AG08396 (cell line): ENCODE measurements around the gene RNASE1.
"Not testable (repeated sequence)": the region's sequence is repeated elsewhere in the genome, so short reads cannot be mapped to it uniquely, and the experiment has no call there.

ENCODE experiments used
- DNase-seq: peaks from one replicate; pipeline ENCODE4 v3.0.0; 2012; ENCODE audit warnings: low spot score, mixed read lengths

Gene RNASE1

DNA sequence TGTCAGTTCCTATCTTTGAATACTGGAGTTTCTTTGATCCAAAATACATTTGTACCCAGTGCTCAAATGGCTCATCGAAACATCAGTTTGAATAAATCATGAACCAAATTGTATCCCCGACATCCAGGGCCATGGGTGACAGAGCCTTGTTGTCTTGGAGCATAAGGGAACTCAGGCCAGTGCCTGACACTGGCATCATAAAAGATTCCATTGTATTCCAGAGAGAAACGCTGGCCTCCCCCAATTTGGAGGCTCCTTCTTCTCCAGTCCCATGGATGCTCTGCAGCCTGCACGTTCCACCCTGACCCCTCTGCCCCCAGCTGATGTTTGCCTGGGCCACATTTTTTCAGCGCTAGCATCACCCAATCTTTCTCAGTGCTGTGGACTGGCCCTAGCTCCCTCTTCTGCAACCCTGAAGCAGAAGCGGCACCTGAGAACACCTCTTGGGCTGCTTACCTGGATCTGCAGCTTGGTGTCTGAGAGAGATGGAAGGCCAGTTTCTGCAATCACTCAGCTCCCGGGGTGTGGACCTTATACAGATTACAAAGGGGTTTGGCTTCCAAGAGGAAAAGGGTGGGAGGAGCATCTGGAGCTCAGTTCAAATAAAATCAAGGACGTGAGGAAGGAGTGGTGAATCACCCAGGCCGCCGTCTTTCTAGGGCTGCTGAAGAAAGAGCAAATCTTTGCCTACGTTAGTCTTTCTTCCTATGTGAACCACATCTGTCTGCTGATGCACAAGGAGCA, at the start of gene RNASE1:
Gene RNASE1 (minus strand): TSS at position 504 of the 744 bp plus-strand sequence. CDS start 776 bp downstream, outside the sequence.
- DNase-seq: no peak

DNA sequence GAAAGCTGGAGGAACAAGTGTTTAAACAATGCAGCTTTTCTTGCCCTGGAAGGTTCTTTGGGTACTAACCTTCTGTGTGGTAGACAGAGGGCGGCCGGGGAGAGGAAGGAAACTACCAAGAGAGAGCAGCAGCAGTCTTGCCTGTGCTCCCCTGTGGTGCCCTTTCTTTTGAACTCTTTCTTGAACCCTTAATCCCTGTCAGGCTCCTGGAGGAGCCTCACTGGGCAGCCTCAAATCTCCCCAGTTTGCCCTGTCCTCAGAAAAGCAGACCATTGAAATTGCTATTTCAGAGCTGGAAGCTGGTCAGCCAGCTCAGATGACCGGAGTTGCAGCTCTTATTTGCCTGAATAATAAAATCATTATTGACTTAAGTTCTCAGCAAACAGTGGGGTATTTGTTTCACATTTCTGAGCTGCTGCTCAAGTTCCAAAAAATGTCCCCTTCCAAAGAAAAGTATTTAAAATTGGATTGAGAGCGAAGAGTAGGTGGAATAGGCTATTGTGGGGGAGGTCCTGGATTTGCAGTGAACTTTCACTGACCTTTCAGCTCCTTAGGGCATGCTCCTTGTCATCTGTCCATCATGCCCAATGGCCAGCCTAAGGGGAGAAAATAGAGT, 46.4 kb upstream of the RNASE1 start:
- DNase-seq: no peak

DNA sequence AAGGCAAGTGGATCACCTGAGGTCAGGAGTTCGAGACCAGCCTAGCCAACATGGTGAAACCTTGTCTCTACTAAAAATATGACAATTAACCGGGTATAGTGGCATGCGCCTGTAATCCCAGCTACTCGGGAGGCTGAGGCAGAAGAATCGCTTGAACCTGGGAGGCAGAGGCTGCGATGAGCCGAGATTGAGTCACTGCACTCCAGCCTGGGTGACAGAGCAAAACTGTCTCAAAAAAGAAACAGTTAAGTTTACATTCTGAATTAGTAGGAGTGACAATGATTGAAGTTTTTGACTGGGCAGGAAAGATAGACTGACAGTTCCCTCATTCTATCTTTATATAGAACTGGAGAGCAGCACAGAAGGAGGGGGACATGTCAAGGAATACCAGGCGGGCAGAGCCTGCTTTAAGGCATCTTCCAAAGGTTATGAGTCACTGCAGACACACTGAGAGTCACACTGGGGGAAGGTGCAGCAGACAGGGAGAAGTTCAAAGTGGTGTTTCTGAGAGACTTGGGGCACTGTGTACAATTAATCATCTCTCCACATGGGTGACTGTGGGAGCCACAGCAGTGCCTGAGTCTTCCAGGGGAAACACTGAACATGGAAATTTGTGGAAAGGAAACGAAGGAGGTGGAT, 45.8 kb upstream of the RNASE1 start:
- peak; percentile 20 for DNase-seq

DNA sequence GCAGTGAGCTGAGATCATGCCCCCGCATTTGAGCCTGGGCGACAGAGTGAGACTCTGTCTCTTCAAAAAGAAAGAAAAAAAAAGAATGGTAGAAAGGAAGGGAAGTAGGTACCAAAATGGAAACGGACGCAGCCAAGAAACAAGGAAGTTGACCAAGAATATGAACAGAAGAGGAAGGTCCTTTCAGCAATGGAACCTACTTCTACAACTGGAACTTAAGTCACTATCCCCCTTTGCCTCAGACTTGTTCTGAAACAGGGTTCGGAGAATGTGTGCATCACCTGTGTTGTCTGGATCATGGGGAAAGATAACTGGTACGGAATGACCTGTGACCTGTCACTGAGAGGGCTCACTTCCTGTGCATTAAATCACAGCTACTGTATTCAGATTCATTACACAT, 43.9 kb upstream of the RNASE1 start:
- no peak for DNase-seq

DNA sequence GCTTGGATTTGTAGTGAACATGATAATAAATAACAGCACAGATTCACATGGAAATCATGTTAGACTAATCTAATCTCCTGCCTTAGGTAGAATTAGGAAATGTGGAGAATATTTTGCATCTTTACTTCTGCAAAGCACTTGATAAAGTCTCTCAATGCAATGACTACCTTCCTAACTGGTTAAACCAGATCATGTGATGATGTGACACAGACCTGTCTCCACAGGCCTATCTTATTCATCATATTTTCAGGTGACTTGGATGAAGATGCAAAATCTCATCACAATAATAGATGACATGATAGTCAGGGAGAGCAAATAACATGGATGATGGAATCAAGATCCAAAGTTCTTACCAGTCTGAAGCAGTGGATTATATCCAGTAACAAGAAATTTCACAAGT, 38.5 kb upstream of the RNASE1 start:
- DNase-seq: no peak

DNA sequence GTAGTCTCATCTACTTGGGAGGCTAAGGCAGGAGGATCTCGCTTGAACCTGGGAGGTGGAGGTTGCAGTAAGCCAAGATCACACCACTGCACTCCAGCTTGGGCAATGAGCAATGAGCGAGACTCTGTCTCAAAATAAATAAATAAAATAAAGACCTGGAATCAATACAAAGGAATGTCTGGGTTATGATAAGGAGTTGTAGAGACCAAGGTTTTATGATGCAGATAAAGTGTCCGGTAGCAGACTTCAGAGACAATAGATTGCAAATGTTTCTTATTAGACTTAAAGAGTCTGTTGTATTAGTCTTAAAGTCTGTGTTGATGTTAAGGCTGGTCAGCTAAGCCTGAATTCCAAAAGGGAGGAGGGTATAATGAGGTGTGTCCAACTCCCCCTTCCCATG, 35.2 kb upstream of the RNASE1 start:
- no peak for DNase-seq

DNA sequence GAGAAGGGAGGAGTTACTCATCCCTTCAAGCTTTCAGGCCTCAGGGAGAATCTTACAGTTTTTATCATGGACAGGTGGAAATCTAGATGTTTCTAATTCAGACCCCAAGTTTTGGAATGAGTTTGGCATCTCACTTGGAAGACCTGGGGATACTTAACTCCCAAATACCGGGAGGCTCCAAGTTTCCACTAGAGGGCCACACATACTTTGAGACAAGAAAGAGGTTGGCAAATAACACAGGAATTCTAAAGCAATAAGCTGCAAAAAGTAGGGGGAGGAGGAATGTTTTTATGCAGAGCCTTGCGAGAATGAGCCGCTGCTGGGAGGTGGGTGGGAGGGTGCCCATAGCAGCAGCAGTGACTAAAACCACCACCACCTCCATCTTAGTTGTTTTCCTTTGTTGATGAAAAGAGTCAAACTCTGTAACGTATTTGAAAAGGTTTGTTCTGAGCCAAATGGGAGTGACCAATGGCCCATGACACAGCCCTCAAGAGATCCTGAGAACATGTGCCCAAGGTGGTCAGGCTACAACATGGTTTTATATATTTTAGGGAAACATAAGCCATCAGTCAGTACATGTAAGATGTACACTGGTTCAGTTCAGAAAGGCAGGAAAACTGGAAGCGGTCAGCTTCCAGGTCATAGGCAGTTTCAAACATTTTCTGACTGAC, 34.2 kb upstream of the RNASE1 start:
- DNase-seq: peak; percentile 29

DNA sequence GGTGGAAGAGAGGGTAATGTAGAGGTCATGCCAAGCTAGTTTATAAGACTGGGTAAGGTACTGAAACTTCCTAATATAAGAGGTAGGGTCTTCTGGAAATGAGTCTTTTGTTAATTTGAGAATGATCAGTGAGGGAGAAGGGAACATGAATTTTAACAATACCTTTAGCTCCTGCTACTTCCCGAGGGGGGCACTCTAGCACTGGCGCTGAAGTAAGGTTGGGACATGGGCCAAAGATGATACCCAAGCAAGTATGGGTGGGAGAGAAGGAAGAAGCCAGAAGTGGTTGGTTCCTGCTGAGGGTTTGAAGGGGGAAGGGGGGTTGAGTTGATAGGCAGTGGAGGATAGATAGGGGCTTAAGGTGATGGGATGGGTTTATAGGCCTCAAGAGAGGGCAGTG, 32.3 kb upstream of the RNASE1 start:
- no peak for DNase-seq

DNA sequence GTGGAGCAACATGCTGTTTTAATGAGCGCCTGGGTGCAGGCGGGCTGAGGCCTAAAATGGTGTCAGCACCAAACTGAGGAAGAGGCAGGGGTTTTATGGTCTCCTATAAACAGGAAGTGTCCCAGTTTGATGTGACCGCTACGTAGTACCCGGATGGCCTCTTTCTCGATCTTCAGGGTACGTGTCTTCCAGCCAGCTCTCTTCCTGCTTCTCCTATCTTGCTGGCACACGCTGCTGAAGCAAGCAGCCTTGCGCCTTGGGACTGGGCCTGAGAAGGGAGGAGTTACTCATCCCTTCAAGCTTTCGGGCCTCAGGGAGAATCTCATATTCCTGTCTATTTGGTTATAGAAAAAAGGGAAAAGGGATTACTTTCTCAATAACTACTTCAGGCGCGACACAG, 28.2 kb upstream of the RNASE1 start:
- no peak for DNase-seq

DNA sequence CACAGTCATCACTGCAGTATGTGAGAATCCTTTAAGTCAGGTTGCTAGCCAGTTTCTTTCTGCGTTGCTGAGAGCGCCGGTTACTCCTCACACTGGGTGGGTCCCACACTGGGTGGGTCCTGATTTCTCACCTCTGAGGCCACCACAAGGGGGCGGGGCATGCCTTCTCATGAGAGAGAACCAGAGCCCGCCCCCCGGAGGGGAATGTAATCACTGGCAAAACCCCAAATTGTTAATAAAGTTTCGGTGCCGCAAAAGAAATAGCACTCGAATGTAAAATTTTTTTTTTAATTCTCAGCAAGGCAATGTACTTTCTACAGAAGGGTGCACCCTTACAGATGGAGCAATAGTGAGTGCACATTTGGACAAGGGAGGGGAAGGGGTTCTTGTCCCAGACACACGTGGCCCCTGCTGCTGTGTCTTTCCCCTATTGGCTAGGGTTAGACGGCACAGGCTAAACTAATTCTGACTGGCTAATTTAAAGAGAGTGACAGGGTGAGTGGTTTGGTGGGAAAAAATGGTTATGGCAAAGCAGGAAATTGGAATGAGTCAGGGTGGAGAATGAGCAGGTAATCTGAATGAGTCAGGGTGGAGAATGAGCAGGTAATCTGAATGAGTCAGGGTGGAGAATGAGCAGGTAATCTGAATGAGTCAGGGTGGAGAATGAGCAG, 25.5 kb upstream of the RNASE1 start:
- DNase-seq: not testable (repeated sequence)

DNA sequence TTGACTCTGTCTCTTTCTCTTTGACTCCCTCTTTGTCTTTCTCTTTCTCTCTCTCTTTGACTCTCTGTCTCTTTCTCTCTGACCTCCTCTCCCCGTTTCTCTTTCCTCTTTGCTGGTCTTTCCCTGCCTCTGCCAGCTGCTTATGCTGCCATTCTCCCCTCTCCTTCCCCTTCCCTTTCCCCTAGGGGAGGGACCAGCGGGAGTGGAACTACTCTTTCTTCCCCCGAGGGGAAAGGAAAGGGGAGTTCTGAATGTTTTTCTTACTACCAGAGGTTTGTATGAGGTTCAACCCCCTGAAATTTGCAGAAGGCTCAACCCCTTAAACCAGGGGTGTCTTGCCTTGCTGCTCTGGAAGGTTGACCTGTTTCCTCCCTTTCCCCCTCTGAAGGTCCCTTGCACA, 24.7 kb upstream of the RNASE1 start:
- no peak for DNase-seq

DNA sequence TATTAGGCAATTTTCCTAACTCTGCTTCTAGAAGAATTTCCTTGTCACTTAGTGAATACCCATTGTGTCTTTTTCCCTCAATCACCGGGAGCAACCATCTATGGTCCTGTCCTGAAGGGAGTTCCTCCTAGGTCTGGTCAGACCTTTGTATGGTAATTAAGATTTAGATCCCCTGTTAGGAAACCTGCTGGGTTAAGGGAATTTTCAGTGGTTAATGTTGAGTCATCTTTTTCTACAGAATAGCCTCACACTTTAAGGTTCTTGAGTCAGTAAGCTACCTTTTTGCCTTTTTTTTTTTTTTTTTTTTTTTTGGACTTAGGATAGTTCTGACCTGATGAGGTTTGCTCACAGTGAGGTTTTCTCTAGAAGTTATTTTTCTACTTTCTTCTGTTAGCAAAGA, 24.0 kb upstream of the RNASE1 start:
- DNase-seq: not testable (repeated sequence)

DNA sequence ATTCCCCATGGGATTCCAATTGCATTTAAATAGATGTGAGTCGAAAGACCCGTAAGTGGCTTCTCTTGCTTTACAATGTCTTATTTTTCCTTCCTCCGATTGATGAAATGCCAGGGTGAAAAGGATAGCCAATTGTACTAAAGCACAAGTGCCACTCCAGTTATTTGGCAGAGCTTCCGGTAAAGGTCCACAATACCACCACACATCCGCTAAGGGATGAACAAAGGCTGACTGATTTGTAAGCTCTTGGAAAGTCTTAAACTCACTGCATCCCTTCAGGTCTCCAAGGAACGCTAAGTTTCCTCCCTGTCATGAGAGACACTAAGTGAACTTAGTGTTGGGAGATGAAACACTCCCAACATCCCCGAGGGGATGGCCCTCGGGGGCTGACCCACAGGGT, 21.2 kb upstream of the RNASE1 start:
- DNase-seq: no peak

DNA sequence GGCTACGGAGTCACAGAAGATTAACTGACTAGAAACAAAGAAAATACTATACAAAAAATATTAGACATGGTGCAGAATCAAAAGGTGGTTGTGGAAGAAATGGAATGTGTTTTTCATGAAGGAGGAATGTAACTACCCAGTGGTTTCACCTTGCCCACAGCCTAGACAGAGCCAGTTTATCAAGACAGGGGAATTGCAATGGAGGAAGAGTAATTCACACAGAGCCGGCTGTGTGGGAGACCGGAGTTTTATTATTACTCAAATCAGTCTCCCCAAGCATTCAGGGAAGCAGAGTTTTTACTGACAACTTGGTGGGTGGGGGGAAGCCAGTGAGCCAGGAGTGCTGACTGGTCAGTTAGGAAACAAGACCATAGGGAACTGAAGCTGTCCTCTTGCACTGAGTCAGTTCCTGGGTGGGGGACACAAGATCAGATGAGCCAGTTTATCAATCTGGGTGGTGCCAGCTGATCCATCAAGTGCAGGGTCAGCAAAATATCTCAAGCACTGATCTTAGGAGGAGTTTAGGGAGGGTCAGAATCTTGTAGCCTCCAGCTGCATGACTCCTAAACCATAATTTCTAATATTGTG, 19.0 kb upstream of the RNASE1 start:
- not testable (repeated sequence) for DNase-seq

DNA sequence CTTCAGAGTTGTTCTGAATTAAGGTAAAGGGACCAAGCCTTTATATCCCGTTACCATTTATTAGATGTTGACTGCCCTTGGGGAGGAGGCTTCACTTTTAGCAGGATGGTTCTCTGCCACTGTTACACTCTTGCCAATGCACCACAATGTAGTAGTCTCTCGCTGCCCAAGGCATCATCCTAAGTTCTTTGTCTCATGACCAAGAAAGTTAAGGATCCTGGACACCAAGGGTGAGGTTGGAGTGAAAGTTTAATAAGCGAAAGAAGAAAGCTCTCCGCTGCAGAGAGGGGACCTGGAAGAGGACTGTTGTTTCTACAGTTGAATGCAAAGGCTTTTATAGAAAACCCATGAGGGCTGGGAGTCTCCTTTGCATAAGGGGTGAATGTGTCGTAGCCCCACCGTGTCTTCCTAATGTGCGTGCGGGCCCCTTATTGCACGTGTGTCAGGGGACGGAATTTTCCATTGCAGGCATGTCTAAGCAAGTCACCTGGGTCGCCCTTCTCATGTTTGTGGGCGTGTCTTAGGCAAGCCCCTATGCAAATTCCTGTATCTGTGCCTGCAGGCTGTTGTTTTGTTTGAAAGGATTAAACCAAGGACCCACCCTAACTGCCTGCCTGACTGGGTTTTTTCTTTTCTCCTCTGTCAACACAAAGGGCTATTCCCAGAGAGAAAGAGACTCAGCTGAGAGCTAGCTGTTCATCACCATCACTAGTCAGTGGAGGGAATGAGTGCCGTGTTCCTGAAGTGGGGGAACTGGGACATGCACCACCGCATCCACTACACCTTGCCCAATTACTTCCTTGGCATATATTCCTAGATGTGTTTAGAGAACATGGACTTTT, 17.6 kb upstream of the RNASE1 start:
- DNase-seq: no peak

DNA sequence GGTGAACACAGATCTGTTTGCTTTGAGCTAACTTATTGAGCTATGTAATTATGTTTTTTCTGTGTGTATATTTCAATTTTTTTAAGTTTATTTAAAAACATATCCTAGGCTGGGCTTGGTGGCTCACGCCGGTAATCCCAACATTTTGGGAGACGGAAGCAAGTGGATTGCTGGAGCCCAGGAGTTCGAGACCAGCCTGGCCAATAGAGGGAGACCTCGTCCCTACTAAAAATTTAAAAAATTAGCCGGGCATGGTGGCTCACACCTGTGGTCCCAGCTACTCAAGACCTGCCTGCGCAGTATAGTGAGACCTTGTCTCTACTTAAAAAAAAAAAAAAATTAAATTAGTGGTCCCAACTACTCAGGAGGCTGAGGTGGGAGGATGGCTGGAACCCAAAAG, 16.2 kb upstream of the RNASE1 start:
- DNase-seq: no peak

DNA sequence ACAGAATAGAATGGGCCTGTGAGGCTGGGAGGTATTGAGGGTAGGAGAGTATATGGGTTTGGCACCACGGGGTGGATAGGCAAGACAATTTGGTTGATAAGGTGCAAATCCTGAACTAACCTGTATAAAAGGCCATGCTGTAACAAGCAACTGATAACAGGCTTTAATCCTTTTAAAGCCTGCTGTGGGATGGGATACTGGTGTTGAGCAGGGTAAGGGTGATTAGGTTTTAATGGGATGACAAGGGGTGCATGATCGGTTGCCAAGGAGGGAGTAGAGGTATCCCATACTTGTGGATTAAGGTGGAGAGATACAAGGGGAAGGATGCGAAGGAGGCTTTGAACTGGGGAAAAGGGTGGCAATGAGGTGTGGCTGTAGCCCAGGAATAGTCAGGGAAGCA, 13.3 kb upstream of the RNASE1 start:
- not testable (repeated sequence) for DNase-seq

DNA sequence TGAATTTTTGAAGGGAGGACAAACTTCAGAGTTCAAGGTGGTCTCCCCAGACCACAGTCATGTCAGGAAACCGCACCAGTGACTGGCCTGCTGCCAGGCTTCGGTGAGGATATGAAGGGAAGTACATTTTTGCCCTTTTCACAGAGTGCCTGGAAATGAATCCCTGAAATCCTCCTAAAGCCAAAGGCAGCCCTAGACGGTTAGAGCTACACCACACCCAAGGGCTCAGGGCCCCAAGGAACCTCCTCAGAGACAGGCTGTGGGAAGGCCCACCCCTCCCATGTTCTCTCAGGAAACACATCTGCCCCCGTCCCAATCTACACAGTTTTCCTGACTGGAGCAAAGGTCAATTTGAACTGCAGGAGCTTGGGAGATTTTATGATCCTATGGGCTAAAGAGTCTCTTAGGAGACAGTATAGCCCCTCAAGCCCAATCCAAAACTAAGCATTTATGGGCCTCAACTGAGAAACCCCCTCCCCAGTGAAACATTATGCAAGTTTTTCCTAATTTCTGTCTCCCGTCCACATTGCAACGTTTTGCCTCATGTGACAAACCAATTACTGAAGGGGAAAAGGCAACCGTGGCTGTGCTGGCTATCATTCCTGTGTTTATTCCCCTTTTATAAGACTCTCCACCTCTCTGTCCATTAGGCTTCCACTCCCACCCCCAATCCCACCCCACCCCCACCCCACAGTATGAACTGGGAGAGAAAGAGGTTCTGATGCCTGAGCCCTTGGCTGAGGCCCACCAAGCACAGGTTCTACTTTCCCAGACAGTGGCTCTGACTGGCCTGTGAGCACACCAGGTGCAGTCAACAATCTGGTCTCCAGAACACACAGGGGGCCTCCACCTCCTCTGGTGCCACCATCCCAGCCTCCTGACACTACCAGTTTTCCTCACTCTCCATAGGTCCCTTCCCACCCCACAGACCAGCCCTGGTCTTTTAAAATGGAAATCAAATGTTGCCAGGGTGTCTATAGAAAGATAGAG, 9.6 kb upstream of the RNASE1 start:
- no peak for DNase-seq

DNA sequence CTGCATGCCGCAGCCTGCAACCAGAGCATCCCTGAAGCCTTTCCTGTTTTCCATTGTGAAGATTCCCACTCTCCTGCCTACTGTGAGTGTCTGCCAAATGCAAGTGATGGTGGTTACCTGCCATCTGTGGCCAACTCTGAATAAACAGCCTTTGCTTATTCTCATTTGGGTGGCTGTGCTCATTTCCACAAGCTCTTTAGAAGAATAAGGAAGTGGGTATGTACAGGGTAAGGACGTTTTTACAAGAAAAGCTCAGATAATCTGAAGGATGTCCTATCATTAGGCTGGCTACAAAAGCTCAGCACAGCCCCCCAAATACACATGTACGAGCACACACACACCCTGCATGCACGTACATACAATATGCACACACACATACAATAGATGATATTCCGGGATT, 7.3 kb upstream of the RNASE1 start:
- DNase-seq: no peak

DNA sequence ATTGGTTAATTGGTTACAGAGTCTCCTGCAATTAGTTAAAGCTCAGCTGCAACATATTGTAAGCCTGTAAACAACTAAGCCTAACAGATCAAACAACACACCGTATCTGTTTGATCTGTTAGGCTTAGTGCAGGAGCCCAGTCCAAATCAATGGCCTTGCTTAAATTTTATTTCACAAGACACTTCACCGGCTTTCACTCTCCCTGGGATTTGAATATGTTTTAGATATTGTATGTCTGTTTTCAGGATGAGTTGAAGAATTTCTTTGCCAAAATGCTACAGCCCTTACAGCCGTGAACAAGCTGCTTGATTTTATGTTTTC, 5.5 kb upstream of the RNASE1 start:
- DNase-seq: no peak
